Activated CD4-positive, alpha-beta T cell treated with anti-CD3 and anti-CD28 coated beads for 24 hours (primary cell): ENCODE measurements around the gene TAX1BP1.
"Not testable (repeated sequence)": the region's sequence is repeated elsewhere in the genome, so short reads cannot be mapped to it uniquely, and the experiment has no call there.

ENCODE experiments used
- DNase-seq, 2 donors: peaks; one replicate each; pipeline ENCODE4 v3.0.0-alpha.2; 2020; ENCODE audit warnings: low read depth in 2 of 2

The TAX1BP1 gene

GRCh38 chr7:27739301-27739908, 557 bp upstream of the TAX1BP1 start:
- no peak for DNase-seq

- DNase-seq: peak; percentile 65 to 82
Observed at GRCh38 chr7:27740449-27741086, 606 bp downstream of the TAX1BP1 start.

- not testable (repeated sequence) for DNase-seq
Observed at GRCh38 chr7:27742091-27742710, 2.2 kb downstream of the TAX1BP1 start.

- DNase-seq: no peak
Observed at GRCh38 chr7:27745064-27745583, 5.2 kb downstream of the TAX1BP1 start.

GRCh38 chr7:27746486-27746885, 6.5 kb downstream of the TAX1BP1 start:
- no peak for DNase-seq

- DNase-seq: no peak
Observed at GRCh38 chr7:27746978-27747377, 7.0 kb downstream of the TAX1BP1 start.

- no peak for DNase-seq
Observed at GRCh38 chr7:27747589-27748368, 7.8 kb downstream of the TAX1BP1 start.

- DNase-seq: no peak
Observed at GRCh38 chr7:27750316-27750715, 10.4 kb downstream of the TAX1BP1 start.

GRCh38 chr7:27751888-27752660, 12.1 kb downstream of the TAX1BP1 start:
- no peak for DNase-seq

GRCh38 chr7:27753863-27754262, 13.9 kb downstream of the TAX1BP1 start:
- no peak for DNase-seq

GRCh38 chr7:27756298-27756697, 16.3 kb downstream of the TAX1BP1 start:
- no peak for DNase-seq

GRCh38 chr7:27759491-27759890, 19.5 kb downstream of the TAX1BP1 start:
- no peak for DNase-seq

GRCh38 chr7:27762062-27762461, 22.1 kb downstream of the TAX1BP1 start:
- DNase-seq: no peak

- no peak for DNase-seq
Observed at GRCh38 chr7:27763983-27764508, 24.1 kb downstream of the TAX1BP1 start.

GRCh38 chr7:27765841-27766240, 25.9 kb downstream of the TAX1BP1 start:
- DNase-seq: no peak

GRCh38 chr7:27767374-27767773, 27.4 kb downstream of the TAX1BP1 start:
- no peak for DNase-seq

GRCh38 chr7:27771111-27771510, 31.1 kb downstream of the TAX1BP1 start:
- no peak for DNase-seq

GRCh38 chr7:27774717-27775328, 34.9 kb downstream of the TAX1BP1 start:
- DNase-seq: no peak

GRCh38 chr7:27775782-27776181, 35.8 kb downstream of the TAX1BP1 start:
- no peak for DNase-seq

- DNase-seq: no peak
Observed at GRCh38 chr7:27777662-27778061, 37.7 kb downstream of the TAX1BP1 start.

- DNase-seq: no peak
Observed at GRCh38 chr7:27779873-27780272, 39.9 kb downstream of the TAX1BP1 start.
